GM12801 (cell line): Measurements from ENCODE around the gene ANKFN1.

Experiments used
- CTCF ChIP-seq: IDR thresholded peaks from one replicate; pipeline ENCODE4 v1.5.1; 2011; ENCODE audit warnings: control low read depth; ENCODE audit not compliant: insufficient read length; ENCODE audit errors: extremely low read depth

The ANKFN1 gene

DNA sequence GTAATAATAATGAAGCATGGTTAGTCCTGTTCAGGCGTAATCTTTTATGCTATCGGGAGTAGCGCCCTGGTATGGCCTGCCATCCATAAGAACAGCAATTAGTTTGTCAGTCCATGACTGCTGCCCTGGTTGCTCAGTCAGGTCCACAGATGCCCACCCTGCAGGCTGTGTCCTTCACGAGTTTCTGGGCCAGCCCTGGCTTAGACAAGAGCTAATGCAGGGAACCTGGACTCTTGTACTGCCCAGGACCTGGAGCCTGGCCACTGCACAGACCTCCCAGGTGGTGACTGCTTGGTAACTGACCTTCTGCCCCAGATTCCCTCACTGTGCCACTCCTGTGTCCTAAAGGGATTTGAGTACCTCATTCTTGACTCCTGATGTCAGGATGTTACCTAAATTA, 279.2 kb downstream of the ANKFN1 start:
- no peak for TF ChIP-seq CTCF

DNA sequence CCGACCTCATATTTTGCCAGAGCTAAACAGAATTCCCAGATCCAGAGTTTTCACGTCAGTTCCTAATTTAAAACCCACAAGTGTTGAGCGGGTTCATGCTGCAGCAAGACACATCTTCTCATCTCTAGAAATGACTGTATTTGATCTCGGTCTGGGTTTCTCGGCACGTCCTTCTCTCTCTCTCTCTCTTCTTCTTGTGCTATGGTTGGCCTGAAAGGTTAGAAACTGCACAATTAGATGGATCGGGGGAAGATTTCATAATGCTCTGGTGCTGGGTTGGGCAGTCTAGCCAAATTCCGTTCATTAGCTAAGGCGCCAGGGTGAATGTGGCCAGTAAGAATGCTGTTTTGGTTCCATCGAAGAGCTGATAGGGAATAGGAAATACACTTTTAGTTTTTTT, 281.3 kb downstream of the ANKFN1 start:
- no peak for TF ChIP-seq CTCF

- no peak for TF ChIP-seq CTCF
These were observed 282.9 kb downstream of the ANKFN1 start for GRCh38 chr17:56436142-56436541.

GRCh38 chr17:56440419-56440818, 287.1 kb downstream of the ANKFN1 start:
- TF ChIP-seq CTCF = no peak

GRCh38 chr17:56441308-56441707, 288.0 kb downstream of the ANKFN1 start:
- no peak for TF ChIP-seq CTCF

DNA sequence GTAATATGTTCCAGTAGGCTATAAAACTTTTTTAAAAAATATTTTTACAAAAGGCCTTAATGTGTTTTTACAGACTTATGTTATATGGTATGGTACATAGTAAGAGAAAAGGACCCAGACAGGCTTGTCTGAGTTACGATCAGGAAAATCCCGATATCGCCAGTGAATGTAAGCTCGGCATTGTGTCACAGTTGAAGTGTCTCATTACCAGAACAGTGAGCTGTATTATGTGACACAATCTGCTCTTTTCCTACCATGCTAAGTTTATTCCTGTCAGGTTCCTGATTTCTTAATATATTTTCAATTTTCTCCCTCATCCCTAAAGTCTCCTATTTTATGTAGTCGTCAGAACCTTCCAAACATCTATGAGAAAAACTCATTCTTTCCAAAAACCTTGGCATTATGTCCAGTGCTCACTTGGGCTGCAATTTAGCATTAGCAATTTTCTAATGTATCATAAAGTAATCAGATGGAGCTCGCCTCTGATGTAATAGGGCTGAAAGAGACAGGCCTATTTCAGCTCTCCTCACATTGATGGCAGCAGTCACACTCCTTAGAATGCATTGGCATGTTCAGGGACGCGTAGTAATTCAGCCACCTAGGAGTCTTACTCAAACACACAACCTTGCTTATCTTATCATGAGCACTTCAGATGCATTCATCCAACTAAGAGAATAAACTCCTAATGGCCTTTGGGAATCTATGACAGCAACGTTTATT, 292.6 kb downstream of the ANKFN1 start:
- no peak for TF ChIP-seq CTCF

DNA sequence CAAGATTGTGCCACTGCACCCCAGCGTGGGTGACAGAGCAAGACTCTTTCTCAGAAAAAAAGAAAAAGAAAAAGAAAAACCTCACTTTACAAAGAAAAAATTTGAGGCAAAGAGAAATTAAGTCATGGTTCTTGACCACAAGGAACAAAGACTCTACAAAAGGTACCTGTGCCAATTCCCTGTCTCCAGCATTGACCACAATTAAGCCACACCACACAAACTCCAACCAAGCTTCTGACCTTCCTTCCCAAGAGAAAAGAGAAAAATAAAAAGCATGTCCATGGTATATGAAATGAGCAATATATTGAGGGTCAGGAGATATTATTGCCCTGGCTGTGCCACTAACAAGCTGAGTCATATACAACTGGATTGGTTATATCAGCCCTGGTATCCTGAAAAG, 293.9 kb downstream of the ANKFN1 start:
- no peak for TF ChIP-seq CTCF
